Keratinocyte (primary cell): Measurements from ENCODE around the gene GPR153.

ENCODE experiments used
- EZH2 ChIP-seq: IDR thresholded peaks from one replicate; pipeline ENCODE4 v1.6.1; 2012; ENCODE audit warnings: inconsistent platforms, mild to moderate bottlenecking, low read length, moderate library complexity
- TF ChIP-seq, protein P1 (sequence below), 3 experiments: IDR thresholded peaks in 1 of 3; conservative IDR thresholded peaks in 1 of 3; optimal IDR thresholded peaks in 1 of 3; 2 replicates in 2 of 3; 3 replicates in 1 of 3; pipeline versions ENCODE3 to v1.5.1; 2011; ENCODE audit warnings: low read length in 3 of 3, mild to moderate bottlenecking in 3 of 3, moderate library complexity in 2 of 3, control low read depth in 1 of 3, inconsistent platforms in 1 of 3; ENCODE audit not compliant: insufficient read depth in 2 of 3; ENCODE audit errors: extremely low read depth in 1 of 3

- TF ChIP-seq, protein P1, sequence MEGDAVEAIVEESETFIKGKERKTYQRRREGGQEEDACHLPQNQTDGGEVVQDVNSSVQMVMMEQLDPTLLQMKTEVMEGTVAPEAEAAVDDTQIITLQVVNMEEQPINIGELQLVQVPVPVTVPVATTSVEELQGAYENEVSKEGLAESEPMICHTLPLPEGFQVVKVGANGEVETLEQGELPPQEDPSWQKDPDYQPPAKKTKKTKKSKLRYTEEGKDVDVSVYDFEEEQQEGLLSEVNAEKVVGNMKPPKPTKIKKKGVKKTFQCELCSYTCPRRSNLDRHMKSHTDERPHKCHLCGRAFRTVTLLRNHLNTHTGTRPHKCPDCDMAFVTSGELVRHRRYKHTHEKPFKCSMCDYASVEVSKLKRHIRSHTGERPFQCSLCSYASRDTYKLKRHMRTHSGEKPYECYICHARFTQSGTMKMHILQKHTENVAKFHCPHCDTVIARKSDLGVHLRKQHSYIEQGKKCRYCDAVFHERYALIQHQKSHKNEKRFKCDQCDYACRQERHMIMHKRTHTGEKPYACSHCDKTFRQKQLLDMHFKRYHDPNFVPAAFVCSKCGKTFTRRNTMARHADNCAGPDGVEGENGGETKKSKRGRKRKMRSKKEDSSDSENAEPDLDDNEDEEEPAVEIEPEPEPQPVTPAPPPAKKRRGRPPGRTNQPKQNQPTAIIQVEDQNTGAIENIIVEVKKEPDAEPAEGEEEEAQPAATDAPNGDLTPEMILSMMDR (optimal IDR thresholded peaks at IDR 0.05 in 1 of 3, IDR thresholded peaks at IDR 0.05 in 1 of 3, conservative IDR thresholded peaks at IDR 0.05 in 1 of 3; ENCODE audit: extremely low read depth in 1 of 3, insufficient read depth in 2 of 3, low read length in 3 of 3): no peak
- no peak for TF ChIP-seq EZH2
Measured at GRCh38 chr1:6248161-6248776, 12.6 kb downstream of the GPR153 start.
